HL-60/S4 (cell line): Measurements from ENCODE around the gene EBI3.
"Not testable (repeated sequence)": the region's sequence is repeated elsewhere in the genome, so short reads cannot be mapped to it uniquely, and the experiment has no call there.

ENCODE experiments used
- in situ Hi-C: fragments of 300-500 bp; cut with MboI; formaldehyde crosslinking; loops from 2 replicates; pipeline ENCODE4 v1.14.3; 2022; ENCODE audit warnings: low sequenced_read_pairs

Gene EBI3

GRCh38 chr19:4232614-4233281 is 3.4 kb downstream of the EBI3 start:
- in situ Hi-C loops = no loop called here

DNA sequence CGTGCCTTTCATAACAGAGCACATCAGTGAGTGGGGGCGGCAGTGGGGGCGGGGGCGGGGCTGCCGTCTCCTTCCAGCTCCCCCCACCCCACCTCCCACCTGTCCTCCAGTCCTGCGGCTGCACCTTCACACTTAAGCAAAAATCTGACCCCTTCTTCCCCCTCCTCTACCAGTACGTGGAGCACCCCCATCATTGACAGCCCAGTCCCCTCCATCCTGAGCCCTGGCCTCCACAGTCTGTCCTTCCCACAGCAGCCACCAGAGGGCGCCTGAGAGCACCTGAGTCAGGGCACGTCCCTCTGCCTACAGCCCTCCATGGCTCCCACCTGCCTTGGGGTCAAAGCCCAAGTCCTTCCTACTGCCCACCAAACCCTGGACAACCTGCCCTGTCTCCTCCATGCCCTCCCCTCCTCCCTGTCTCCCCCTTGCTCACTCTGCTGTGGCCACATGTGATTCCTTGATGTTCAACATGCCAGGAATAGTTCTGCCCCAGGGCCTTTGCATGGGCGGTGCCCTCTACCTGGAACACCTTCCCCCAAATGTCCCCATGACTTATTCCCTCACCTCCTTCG is 4.0 kb downstream of the EBI3 start:
- in situ Hi-C loops = no loop called here

DNA sequence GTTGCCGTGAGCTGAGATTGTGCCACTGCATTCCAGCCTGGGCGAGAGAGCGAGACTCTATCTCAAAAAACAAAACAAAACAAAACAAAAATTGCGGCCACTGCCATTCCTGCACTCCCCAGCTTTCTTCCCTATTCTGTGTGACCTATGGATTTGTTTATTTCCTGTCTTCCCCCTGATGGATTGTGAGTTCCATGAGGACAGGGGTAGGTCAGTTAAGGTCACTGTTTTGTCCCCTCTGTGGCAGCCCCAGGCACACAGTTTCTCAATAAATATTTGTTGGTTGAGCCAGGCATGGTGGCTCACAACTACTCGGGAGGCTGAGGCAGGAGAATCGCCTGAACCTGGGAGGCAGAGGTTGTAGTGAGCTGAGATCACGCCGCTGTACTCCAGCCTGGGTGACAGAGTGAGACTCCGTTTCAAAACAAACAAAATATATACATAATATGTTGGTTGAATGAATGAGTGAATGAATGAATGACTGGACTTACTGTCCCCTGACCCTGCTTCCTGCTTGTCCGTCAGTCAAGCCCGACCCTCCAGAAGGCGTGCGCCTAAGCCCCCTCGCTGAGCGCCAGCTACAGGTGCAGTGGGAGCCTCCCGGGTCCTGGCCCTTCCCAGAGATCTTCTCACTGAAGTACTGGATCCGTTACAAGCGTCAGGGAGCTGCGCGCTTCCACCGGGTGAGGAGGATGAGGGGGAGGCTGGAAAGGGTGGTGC is 5.0 kb downstream of the EBI3 start:
- in situ Hi-C loops = no loop called here

DNA sequence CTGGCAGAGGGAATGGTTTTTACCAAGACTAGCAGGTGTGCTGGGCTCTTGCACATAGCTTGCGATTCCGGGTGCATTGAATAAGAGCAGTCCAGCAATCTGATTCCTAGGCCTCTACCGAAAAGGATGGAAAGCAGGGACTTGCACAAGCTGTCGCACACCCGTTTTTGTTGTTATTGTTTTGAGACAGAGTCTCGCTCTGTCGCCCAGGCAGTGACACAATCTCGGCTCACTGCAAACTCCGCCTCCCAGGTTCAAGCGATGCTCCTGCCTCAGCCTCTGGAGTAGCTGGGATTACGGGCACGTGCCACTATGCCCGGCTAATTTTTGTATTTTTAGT is 5.5 kb downstream of the EBI3 start:
- in situ Hi-C loops = no loop called here

DNA sequence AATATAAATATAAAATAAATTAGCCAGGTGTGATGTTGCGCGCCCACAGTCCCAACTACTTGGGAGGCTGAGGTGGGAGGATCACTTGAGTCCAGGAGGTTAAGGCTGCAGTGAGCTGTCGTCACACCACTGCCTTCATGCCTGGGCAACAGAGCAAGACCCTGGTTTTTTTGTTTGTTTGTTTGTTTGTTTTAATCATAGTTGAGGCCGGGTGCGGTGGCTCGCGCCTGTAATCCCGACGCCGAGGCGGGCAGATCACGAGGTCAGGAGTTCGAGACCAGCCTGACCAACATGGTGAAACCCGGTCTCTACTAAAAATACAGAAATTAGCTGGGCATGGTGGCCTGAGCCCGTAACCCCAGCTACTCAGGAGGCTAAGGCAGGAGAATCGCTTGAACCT is 8.2 kb downstream of the EBI3 start:
- in situ Hi-C loops = not testable (repeated sequence)

GRCh38 chr19:4238831-4239230 is 9.5 kb downstream of the EBI3 start:
- in situ Hi-C loops = no loop called here

GRCh38 chr19:4241824-4242430 is 12.6 kb downstream of the EBI3 start:
- in situ Hi-C loops = no loop called here

GRCh38 chr19:4245938-4246337 is 16.6 kb downstream of the EBI3 start:
- in situ Hi-C loops = not testable (repeated sequence)

DNA sequence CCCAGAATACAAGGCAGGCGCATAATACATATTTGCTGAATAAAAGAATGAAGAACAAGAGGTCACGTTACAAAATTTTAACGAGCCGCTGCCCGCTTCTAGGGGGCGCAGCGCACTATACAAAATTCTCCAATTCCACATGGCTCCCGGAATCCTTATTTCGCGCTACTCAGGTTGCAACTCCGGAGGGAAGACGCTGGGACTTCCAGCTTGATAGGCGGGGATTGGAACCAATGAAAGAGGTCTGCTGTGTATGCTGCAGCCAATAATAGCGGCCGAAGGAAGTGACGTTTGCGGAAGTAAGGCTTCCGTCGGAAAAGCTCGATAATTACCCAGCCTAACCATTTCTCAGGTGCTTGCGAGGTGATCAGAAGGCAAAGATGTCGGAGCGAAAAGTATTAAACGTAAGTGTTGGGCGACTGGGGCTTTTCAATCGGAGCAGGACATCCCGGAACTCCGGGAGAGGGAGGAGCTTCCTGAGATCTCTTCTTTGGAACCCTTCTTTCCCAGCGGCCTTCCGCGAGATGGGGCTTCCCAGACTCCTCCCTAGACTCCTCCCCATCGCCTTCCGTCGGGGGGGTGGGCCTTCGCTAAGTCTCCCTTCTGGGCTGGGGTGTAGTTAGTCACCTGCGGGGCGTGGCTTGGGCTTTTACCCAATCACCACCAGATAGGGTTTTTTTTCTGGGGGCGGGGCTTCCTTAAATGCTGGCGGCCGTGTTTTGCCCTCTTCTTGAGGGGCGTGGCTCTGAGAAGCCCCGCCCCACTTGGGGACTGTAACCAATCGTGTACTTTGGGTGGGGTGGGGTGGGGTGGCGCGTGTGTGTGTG is 17.7 kb downstream of the EBI3 start, which contains the start of gene YJU2:
Gene YJU2, plus strand, starts transcription at position 314 of the 827 bp plus-strand sequence. Its CDS starts 67 bp downstream, at position 381.
- in situ Hi-C loops = no loop called here

DNA sequence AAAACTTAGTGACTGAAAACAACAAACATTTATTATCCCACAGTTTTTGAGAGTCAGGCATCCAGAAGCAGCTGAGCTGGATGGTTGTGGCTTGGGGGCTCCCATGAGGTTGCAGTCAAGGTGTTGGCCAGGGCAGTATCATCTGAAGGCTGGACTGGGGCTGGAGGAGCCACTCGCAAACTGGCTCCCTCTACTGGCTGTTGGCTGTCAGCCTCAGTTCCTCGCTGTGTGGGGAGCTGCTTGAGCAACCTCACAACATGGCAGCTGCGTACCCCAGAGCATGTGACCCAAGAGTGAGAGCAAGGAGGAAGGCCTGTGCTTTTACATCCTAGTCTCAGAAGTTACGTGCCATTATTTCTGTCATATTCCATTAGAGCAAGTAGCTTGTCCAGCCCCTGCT is 27.2 kb downstream of the EBI3 start:
- in situ Hi-C loops = no loop called here

DNA sequence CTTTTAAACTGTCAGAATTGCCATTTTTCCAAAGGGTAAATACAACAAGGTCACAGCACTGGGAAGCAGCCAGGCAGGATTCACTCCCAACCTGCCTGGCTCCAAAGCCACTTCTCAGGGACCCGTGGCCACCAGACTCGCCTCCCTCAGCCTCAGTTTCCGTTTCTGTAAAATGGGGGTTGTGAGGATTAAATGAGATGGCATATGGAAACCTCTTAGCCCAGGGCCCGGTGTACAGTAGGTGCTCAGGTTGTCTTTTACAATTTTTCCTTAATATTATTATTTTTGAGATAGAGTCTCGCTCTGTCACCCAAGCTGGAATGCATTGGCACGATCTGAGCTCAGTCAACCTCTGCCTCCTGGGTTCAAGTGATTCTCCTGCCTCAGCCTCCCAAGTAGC is 27.7 kb downstream of the EBI3 start:
- in situ Hi-C loops = no loop called here

GRCh38 chr19:4258181-4258580 is 28.9 kb downstream of the EBI3 start:
- in situ Hi-C loops = no loop called here

GRCh38 chr19:4260613-4261191 is 31.4 kb downstream of the EBI3 start:
- in situ Hi-C loops = no loop called here

GRCh38 chr19:4264812-4265211 is 35.5 kb downstream of the EBI3 start:
- in situ Hi-C loops = no loop called here

DNA sequence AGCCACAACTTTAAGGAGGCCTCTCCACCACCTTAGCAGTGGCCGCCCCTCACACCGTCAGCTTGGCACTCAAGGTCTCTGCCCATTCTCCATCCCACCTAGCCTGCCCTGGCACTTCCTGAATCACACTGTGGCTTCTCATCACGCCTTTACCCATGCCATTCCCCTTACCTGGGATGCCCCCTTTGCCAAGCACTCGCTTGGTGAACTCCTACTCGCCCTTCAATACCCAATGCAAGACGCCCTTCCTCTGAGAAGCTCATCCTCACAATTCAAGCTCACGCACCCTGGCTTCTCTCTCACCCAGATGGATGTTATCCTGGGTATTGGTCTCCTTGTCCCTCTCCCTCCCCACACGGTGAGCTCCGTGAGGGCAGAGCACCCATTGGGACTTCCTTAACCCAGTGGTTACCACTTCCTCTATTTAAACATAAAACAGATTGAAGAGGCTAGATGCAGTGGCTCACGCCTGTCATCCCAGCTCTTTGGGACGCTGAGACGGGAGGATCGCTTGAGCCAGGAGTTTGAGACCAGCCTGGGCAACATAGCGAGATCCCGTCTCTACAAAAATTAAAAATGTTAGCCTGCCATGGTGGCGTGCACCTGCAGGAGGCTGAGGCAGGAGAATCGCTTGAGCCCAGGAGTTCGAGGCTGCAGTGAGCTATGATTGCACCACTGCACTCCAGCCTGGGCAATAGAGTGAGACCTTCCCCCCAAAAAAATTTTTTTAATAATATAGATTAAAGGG is 37.1 kb downstream of the EBI3 start:
- in situ Hi-C loops = no loop called here

- in situ Hi-C loops = no loop called here
Observed at GRCh38 chr19:4267101-4267900, 38.0 kb downstream of the EBI3 start.

DNA sequence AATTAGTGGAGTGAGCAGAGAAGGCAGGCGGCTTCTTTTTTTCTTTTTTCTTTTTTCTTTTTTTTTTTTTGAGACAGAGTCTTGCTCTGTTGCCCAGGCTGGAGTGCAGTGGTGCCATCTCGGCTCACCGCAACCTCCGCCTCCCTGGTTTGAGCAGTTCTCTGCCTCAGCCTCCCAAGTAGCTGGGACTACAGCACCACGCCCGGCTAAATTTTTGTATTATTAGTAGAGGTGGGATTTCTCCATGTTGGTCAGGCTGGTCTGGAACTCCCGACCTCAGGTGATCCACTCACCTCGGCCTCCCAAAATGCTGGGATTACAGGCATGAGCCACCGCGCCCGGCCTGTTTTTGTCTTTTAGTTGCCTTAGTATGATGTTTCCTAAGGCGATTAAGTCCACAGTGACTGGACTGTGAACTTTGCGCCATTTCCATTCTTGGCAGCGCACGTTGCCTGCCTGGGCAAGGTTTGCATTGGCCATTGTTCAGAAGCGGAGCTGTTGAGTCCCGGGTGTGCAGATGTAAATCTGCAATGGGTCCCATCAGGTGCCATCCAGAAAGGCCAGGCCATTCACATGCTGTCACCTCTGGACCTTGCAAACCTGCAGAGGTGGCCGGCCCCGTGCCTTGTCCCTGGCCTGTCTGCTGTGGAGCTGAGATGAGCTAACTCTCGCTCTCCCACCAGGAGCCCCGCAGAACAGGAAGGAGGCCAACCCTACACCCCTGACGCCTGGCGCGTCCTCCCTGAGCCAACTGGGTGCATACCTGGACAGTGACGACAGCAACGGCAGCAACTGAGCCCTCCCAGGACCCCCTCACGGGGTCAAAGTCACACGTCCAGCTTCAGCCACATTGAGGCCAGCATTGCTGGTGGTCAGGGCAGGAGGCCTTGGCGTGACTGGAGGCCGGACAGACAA is 38.8 kb downstream of the EBI3 start:
- in situ Hi-C loops = no loop called here

GRCh38 chr19:4268816-4269430 is 39.6 kb downstream of the EBI3 start:
- in situ Hi-C loops = no loop called here
